K562 (cell line): Measurements from ENCODE around the gene PTK7. TPM values are rescaled to one million over a fixed set of nuclear protein-coding genes. Genes with fewer than 3 reads are reported as not detected.

Experiments
- ATF1 ChIP-seq, 2 experiments: fragments of 450-650 bp in 1 of 2; IDR thresholded peaks; 2 replicates each; pipeline ENCODE4 v1.6.1; 2016; ENCODE audit warnings: missing compliant biosample characterization in 1 of 2, missing genetic modification characterization in 1 of 2
- FOXM1 ChIP-seq, 2 experiments: fragments of 450-650 bp in 1 of 2; sonication (generic) in 1 of 2; formaldehyde crosslinking in 1 of 2; IDR thresholded peaks; 2 replicates each; pipeline versions ENCODE4 v1.6.1 to v1.9.0; 2017 to 2022; ENCODE audit warnings: low read depth in 2 of 2, mild to moderate bottlenecking in 2 of 2, missing genetic modification reagents in 1 of 2, moderate library complexity in 1 of 2
- LCOR ChIP-seq: sonication (generic); formaldehyde crosslinking; IDR thresholded peaks from 2 replicates; pipeline ENCODE4 v1.8.0; 2022; ENCODE audit warnings: mild to moderate bottlenecking, missing genetic modification reagents
- MBD2 ChIP-seq: sonication (generic); IDR thresholded peaks from 2 replicates; pipeline ENCODE4 v1.6.1; 2016; ENCODE audit warnings: low read depth, borderline replicate concordance
- POLR2AphosphoS5 ChIP-seq: IDR thresholded peaks from 2 replicates; pipeline ENCODE4 v1.6.1; 2011; ENCODE audit warnings: mild to moderate bottlenecking, low read depth, low read length, moderate library complexity; ENCODE audit not compliant: control insufficient read depth, insufficient read depth
- POLR2G ChIP-seq: fragments of 200-400 bp; formaldehyde crosslinking; IDR thresholded peaks from 2 replicates; pipeline ENCODE4 v1.6.1; 2017; ENCODE audit warnings: low read depth, mild to moderate bottlenecking, antibody characterized with exemption, low read length, moderate library complexity
- RBM22 ChIP-seq: fragments of 200-400 bp; formaldehyde crosslinking; IDR thresholded peaks from 2 replicates; pipeline ENCODE4 v1.6.1; 2018; ENCODE audit warnings: low read length, low read depth; ENCODE audit not compliant: poor library complexity, severe bottlenecking
- RREB1 ChIP-seq: fragments of 250-450 bp; sonication (Bioruptor Pico); IDR thresholded peaks from 2 replicates; pipeline ENCODE4 v1.4.0; 2020
- SMAD1 ChIP-seq: fragments of 150-350 bp; IDR thresholded peaks from 2 replicates; pipeline ENCODE4 v1.6.1; 2014; ENCODE audit warnings: low read length, low read depth; ENCODE audit not compliant: partially characterized antibody
- TFAP4 ChIP-seq: sonication (generic); formaldehyde crosslinking; IDR thresholded peaks from 2 replicates; pipeline ENCODE4 v1.8.0; 2022; ENCODE audit warnings: missing genetic modification reagents, mild to moderate bottlenecking, moderate library complexity, borderline replicate concordance
- ZBTB8A ChIP-seq: fragments of 450-650 bp; IDR thresholded peaks from 2 replicates; pipeline ENCODE4 v1.6.1; 2018; ENCODE audit warnings: mild to moderate bottlenecking, moderate library complexity; ENCODE audit not compliant: partially characterized antibody
- ZNF311 ChIP-seq: fragments of 250-450 bp; sonication (Bioruptor Pico); IDR thresholded peaks from 2 replicates; pipeline ENCODE4 v1.4.0; 2020; ENCODE audit warnings: mild to moderate bottlenecking, moderate library complexity
- ZNF75A ChIP-seq: fragments of 450-650 bp; formaldehyde crosslinking; IDR thresholded peaks from 2 replicates; pipeline ENCODE4 v1.4.0; 2020; ENCODE audit warnings: mild to moderate bottlenecking
- polyA plus RNA-seq, 8 experiments: library from polyadenylated mRNA; depleted of rRNA in 4 of 8; stranded (reverse) in 5 of 8; unstranded in 3 of 8; fragments of >200 nt; fragmentation: Nextera tagmentation in 2 of 8; fragmentation: Illumina TruSeq in 1 of 8; extraction: Ambion mirVana in 2 of 8; extraction: Trizol in 1 of 8; gene quantifications; 2 replicates each; pipeline versions ENCODE4 v1.2.1 to v1.2.3, GENCODE V29; 2011 to 2014; ENCODE audit warnings: inconsistent platforms in 1 of 8, missing spikeins in 1 of 8
- total RNA-seq, 7 experiments: library from RNA; depleted of rRNA in 6 of 7; stranded (reverse); fragments of >200 nt in 6 of 7; fragmentation: Illumina TruSeq in 2 of 7; extraction: Trizol in 2 of 7; gene quantifications; 2 replicates each; pipeline versions ENCODE4 v1.2.1 to v1.2.3, GENCODE V29; 2011 to 2021; ENCODE audit warnings: low replicate concordance in 1 of 7
- TF ChIP-seq, protein P1 (sequence below): sonication (generic); formaldehyde crosslinking; IDR thresholded peaks from 2 replicates; pipeline ENCODE4 v1.8.0; 2023; ENCODE audit warnings: mild to moderate bottlenecking, missing genetic modification reagents

PTK7 gene
- total and polyA plus RNA-seq, 9 of the 15 experiments (the other 6 are each of a cell fraction or from before 2014, with no cell fraction given): 0.20 to 6.8 (median 4.2) TPM

- TF ChIP-seq LCOR (CRISPR knock-in tag) (peak; percentile 64; the same call in 1 of the 2 replicates), MBD2 (peak; percentile 96), POLR2G (peak; percentile 77), ZBTB8A (no peak), FOXM1 (IDR thresholded peaks at IDR 0.05; ENCODE audit: low read depth) (no peak), FOXM1 (CRISPR knock-in tag; IDR thresholded peaks at IDR 0.05; ENCODE audit: low read depth) (no peak), POLR2AphosphoS5 (peak; percentile 45), ATF1 (CRISPR knock-in tag; IDR thresholded peaks at IDR 0.05) (no peak), ATF1 (tag; IDR thresholded peaks at IDR 0.05) (peak; percentile 65), ZNF311 (CRISPR knock-in tag) (no peak), RBM22 (peak; percentile 70), ZNF75A (CRISPR knock-in tag) (no peak), SMAD1 (peak; percentile 28), TFAP4 (CRISPR knock-in tag) (peak; percentile 97), RREB1 (CRISPR knock-in tag) (peak; percentile 75; the same call in 1 of the 2 replicates)
- TF ChIP-seq, protein P1, sequence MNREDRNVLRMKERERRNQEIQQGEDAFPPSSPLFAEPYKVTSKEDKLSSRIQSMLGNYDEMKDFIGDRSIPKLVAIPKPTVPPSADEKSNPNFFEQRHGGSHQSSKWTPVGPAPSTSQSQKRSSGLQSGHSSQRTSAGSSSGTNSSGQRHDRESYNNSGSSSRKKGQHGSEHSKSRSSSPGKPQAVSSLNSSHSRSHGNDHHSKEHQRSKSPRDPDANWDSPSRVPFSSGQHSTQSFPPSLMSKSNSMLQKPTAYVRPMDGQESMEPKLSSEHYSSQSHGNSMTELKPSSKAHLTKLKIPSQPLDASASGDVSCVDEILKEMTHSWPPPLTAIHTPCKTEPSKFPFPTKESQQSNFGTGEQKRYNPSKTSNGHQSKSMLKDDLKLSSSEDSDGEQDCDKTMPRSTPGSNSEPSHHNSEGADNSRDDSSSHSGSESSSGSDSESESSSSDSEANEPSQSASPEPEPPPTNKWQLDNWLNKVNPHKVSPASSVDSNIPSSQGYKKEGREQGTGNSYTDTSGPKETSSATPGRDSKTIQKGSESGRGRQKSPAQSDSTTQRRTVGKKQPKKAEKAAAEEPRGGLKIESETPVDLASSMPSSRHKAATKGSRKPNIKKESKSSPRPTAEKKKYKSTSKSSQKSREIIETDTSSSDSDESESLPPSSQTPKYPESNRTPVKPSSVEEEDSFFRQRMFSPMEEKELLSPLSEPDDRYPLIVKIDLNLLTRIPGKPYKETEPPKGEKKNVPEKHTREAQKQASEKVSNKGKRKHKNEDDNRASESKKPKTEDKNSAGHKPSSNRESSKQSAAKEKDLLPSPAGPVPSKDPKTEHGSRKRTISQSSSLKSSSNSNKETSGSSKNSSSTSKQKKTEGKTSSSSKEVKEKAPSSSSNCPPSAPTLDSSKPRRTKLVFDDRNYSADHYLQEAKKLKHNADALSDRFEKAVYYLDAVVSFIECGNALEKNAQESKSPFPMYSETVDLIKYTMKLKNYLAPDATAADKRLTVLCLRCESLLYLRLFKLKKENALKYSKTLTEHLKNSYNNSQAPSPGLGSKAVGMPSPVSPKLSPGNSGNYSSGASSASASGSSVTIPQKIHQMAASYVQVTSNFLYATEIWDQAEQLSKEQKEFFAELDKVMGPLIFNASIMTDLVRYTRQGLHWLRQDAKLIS (CRISPR knock-in tag): no peak
Observed at GRCh38 chr6:43174263-43175112, 98.4 kb downstream of the PTK7 start (continued).
